Activated CD4-positive, alpha-beta memory T cell treated with anti-CD3 and anti-CD28 coated beads, Interleukin-2, amount 10 ng/mL, durations not matched to agents 7 days and 5 days (primary cell): Measurements from ENCODE around the gene HIPK2. TPM values are rescaled to one million over a fixed set of nuclear protein-coding genes. Genes with fewer than 3 reads are reported as not detected.

Experiments
- CTCF ChIA-PET: fragments of 350-600 bp; sonication (Branson Sonifier 250); formaldehyde crosslinking; loops from one replicate; lab custom pipeline; 2021; ENCODE audit warnings: antibody characterized with exemption, inconsistent platforms; lab: Charles Lee
- POLR2A ChIA-PET: fragments of 350-600 bp; sonication (Branson Sonifier 250); formaldehyde crosslinking; loops from one replicate; lab custom pipeline; 2021; ENCODE audit warnings: antibody characterized with exemption; lab: Charles Lee
- DNase-seq: peaks from one replicate; pipeline ENCODE4 v3.0.0-alpha.2; 2020
- H3K27ac Mint-ChIP-seq: one replicate; pipeline ENCODE4 v1.8.0; 2021; ENCODE audit warnings: mild to moderate bottlenecking, mixed read lengths
- H3K27me3 Mint-ChIP-seq: one replicate; pipeline ENCODE4 v1.8.0; 2021; ENCODE audit warnings: mixed read lengths
- H3K36me3 Mint-ChIP-seq: one replicate; pipeline ENCODE4 v1.8.0; 2021; ENCODE audit warnings: low read depth, mixed read lengths
- H3K4me1 Mint-ChIP-seq: one replicate; pipeline ENCODE4 v1.8.0; 2021; ENCODE audit warnings: mixed read lengths
- H3K4me3 Mint-ChIP-seq: one replicate; pipeline ENCODE4 v1.8.0; 2021; ENCODE audit warnings: mild to moderate bottlenecking, mixed read lengths
- H3K9me3 Mint-ChIP-seq: one replicate; pipeline ENCODE4 v1.8.0; 2021; ENCODE audit warnings: mixed read lengths
- total RNA-seq, 2 experiments: library from RNA; stranded (reverse); gene quantifications; one replicate each; pipeline ENCODE4 v1.2.3, GENCODE V29; 2021

The HIPK2 gene
- total RNA-seq, 2 experiments from 2014 or later: 24.0 to 25.2 TPM

DNA sequence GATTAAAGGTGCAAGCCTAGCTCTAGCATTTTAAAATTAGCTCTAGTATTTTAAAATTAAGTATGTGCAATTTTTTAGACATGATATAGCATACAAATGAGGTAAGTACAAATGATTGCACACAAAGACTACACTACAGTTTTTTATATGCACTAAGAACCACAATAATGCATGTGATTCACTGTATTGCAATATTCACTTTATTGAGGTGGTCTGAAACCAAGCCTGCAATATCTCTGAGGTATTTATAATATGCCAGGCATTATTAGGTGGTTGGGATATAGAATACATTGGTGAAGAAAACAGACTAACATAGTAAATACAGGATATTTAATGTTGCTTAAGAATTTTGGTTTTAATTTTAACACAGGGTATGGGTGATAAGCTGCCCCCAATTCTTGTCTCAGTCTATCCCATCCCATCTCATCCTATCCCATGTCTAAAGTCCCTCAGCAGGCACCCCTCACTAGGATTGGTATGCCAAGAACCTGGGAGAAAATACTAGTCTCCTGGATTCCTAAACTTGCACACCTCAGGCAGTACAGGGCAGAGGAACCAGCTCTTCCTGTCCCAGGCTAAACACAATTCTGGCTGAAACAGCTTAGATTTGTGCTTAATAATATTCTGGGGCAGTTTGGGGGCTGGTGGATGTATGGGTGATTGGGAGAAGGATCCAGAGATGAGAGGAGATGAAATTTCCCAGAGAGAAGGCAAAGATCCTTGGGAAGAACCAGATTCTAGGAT, 90.4 kb downstream of the HIPK2 start:
- H3K4me3 Mint-ChIP-seq: no peak overlapping the region
- CTCF ChIA-PET: interaction anchor here (0.6 kb wide), 1 partner anchor 86 kb away, joined by 3 read pairs; no protein-coding TSS in a partner anchor
- DNase-seq: no peak
- POLR2A ChIA-PET: no interaction called here
- peaks cover 40% of the 10 kb centered on the region for H3K36me3 Mint-ChIP-seq
- H3K9me3 Mint-ChIP-seq: peaks cover 14% of the 10 kb centered on the region
- H3K27ac Mint-ChIP-seq: no peak overlapping the region
- H3K27me3 Mint-ChIP-seq: no peaks in the 10 kb centered on the region
- peaks cover 28% of the 10 kb centered on the region for H3K4me1 Mint-ChIP-seq

- peaks cover 14% of the 10 kb centered on the region for H3K9me3 Mint-ChIP-seq
- ChIA-PET CTCF (interaction anchor here (1.5 to 3.2 kb wide), 3 partner anchors 13 to 184 kb away, joined by 4 to 12 read pairs (median 7); no protein-coding TSS in a partner anchor), POLR2A (interaction anchor here (1.1 to 1.4 kb wide), 2 partner anchors 10 to 37 kb away, joined by 3 read pairs; no protein-coding TSS in a partner anchor)
- peaks cover 22% of the 10 kb centered on the region for H3K36me3 Mint-ChIP-seq
- peaks cover 53% of the 10 kb centered on the region for H3K4me1 Mint-ChIP-seq
- peak overlapping the region; percentile 88 for H3K27ac Mint-ChIP-seq
- DNase-seq: no peak
- H3K4me3 Mint-ChIP-seq: no peak overlapping the region
- H3K27me3 Mint-ChIP-seq: no peaks in the 10 kb centered on the region
Observed at GRCh38 chr7:139683137-139683921, 94.5 kb downstream of the HIPK2 start.

DNA sequence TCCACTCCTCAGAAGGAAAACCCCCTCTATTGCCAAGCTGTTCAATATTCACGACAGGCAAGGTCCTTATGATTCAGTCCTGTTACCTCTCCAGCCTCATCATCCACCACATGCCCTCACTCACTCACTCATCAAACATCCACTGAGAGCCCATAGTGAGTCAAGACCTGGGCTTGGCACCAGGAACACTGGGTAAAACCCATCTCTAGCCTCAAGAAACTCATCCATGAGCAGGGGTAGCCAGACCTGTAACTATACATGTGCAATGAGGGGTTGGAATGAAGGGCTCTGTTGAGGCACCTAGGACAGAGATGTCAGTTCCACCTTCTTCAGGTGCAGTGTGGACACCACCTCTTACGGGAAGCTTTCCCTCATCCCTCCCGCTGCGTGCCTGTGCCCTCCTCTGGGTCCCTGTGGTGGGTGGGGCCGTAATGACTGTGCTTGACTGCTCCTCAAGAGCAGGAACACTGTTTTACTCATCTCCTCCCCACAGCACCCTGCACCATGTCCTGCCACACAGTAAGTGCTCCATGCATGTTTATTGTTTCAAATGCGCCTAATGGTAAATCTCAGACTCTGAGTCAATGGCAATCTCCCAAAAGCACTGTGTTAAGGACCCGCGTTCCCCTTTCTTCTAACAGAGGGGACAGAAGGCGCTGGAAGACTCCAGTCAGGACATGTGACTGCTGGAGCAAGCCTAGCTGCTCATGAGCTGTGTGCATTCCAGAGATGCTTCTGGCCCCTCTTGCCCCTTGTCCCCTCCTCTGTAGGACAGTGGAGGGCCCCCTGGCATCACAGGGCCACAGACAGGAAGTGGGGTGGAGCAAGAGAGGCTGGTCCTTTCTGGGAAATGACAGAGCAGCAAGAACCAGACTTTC, 95.4 kb downstream of the HIPK2 start:
- Mint-ChIP-seq H3K36me3 (peaks cover 20% of the 10 kb centered on the region), H3K9me3 (peaks cover 11% of the 10 kb centered on the region), H3K27ac (peak overlapping the region; percentile 88), H3K4me1 (peaks cover 56% of the 10 kb centered on the region), H3K27me3 (no peaks in the 10 kb centered on the region), H3K4me3 (no peak overlapping the region)
- DNase-seq: peak; percentile 60
- ChIA-PET CTCF (interaction anchor here (1.5 to 3.2 kb wide), 2 partner anchors 36 to 183 kb away, joined by 4 to 12 read pairs; no protein-coding TSS in a partner anchor), POLR2A (interaction anchor here (2.2 kb wide), 1 partner anchor 85 kb away, joined by 11 read pairs; no protein-coding TSS in a partner anchor)

DNA sequence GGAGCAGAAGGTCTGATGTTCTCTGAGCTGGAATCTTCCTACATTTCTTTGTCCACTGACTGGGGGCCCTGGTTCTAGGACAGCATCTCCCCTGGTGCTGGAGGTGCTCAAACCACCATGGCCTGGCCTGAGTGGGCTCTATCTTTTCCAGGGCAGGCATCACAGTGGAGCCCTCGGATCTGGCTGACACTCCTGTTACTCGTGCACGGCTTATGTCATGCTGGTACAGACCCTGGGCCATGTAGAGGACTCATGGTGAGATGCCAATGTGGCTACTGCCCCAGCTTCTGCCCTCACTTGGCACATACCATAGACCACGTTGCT, 96.0 kb downstream of the HIPK2 start:
- H3K27me3 Mint-ChIP-seq: no peaks in the 10 kb centered on the region
- H3K4me3 Mint-ChIP-seq: no peak overlapping the region
- no peak for DNase-seq
- H3K9me3 Mint-ChIP-seq: peaks cover 10% of the 10 kb centered on the region
- peak overlapping the region; percentile 88 for H3K27ac Mint-ChIP-seq
- H3K36me3 Mint-ChIP-seq: peaks cover 19% of the 10 kb centered on the region
- POLR2A ChIA-PET: interaction anchor here (1.1 to 2.2 kb wide), 2 partner anchors 35 to 85 kb away, joined by 3 to 11 read pairs; no protein-coding TSS in a partner anchor
- CTCF ChIA-PET: no interaction called here
- peaks cover 55% of the 10 kb centered on the region for H3K4me1 Mint-ChIP-seq

GRCh38 chr7:139681463-139681755, 96.4 kb downstream of the HIPK2 start:
- peak overlapping the region; percentile 31 for H3K4me3 Mint-ChIP-seq

GRCh38 chr7:139680676-139681462, 96.9 kb downstream of the HIPK2 start:
- H3K4me1 Mint-ChIP-seq: peaks cover 59% of the 10 kb centered on the region
- POLR2A ChIA-PET: interaction anchor here (0.8 to 2.2 kb wide), 8 partner anchors 8 to 236 kb away, joined by 3 to 11 read pairs (median 4); no protein-coding TSS in a partner anchor
- H3K4me3 Mint-ChIP-seq: peak overlapping the region; percentile 31
- H3K36me3 Mint-ChIP-seq: peaks cover 12% of the 10 kb centered on the region
- DNase-seq: peak; percentile 87
- CTCF ChIA-PET: interaction anchor here (1.0 to 1.2 kb wide), 3 partner anchors 12 to 61 kb away, joined by 3 to 5 read pairs (median 4); no protein-coding TSS in a partner anchor
- no peaks in the 10 kb centered on the region for H3K27me3 Mint-ChIP-seq
- peaks cover 3% of the 10 kb centered on the region for H3K9me3 Mint-ChIP-seq
- H3K27ac Mint-ChIP-seq: peak overlapping the region; percentile 88

More at GRCh38 chr7:139681463-139681755, 96.4 kb downstream of the HIPK2 start:
- Mint-ChIP-seq H3K27ac (peak overlapping the region; percentile 88), H3K9me3 (peaks cover 6% of the 10 kb centered on the region), H3K27me3 (no peaks in the 10 kb centered on the region), H3K36me3 (peaks cover 16% of the 10 kb centered on the region), H3K4me1 (peaks cover 54% of the 10 kb centered on the region)
- no peak for DNase-seq
- ChIA-PET POLR2A (interaction anchor here (1.0 to 2.2 kb wide), 6 partner anchors 9 to 96 kb away, joined by 3 to 11 read pairs (median 4); no protein-coding TSS in a partner anchor), CTCF (interaction anchor here (1.0 to 1.2 kb wide), 3 partner anchors 12 to 62 kb away, joined by 3 to 5 read pairs (median 4); no protein-coding TSS in a partner anchor)

DNA sequence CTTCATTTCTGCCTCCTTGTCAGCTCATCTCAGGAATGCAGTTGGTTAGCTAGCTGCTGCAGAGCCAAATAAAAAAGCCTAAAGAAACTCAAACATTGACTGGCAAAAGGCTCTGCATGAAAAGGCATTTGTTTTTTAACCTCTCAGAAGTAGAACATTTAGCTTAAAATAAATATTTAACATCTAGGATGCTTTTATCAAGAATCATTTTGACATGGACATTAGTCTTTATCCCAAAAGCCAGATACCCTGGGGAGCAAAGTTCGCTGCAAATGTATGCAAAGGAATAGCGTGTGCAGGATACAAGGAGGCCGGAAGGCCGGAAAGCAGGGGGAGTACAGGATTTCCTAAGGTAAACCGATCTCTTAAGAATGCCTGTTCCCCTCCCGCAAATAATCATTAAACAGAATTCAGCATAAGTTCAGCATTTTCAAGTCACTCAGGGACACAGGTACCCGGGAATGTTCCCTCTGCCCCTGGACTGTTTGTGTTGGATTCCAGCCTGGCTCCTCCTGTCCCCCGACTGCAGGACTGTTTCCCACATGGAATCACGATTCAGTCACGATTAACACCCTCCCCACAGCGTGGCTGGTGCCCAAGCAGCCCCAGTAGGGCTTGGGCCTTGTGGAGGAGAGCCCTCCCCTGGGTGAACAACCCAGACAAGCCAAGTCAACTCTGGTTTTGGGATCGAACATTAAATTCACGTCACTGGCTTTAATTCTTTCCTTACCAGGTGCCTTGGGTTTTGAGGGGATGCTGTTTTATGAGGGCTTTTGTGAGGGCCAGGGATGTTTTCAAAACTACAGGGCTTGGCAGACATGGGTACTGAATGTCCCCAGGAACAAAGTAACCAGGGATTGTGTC, 97.8 kb downstream of the HIPK2 start:
- no peaks in the 10 kb centered on the region for H3K27me3 Mint-ChIP-seq
- H3K36me3 Mint-ChIP-seq: peaks cover 10% of the 10 kb centered on the region
- ChIA-PET POLR2A (interaction anchor here (0.8 to 2.2 kb wide), 6 partner anchors 8 to 237 kb away, joined by 3 to 11 read pairs (median 4); no protein-coding TSS in a partner anchor), CTCF (interaction anchor here (0.9 to 1.2 kb wide), 4 partner anchors 11 to 61 kb away, joined by 3 to 5 read pairs (median 4); no protein-coding TSS in a partner anchor)
- H3K4me3 Mint-ChIP-seq: no peak overlapping the region
- H3K9me3 Mint-ChIP-seq: no peaks in the 10 kb centered on the region
- DNase-seq: no peak
- peak overlapping the region; percentile 88 for H3K27ac Mint-ChIP-seq
- H3K4me1 Mint-ChIP-seq: peaks cover 68% of the 10 kb centered on the region

GRCh38 chr7:139676390-139676789, 101.4 kb downstream of the HIPK2 start:
- CTCF ChIA-PET: no interaction called here
- Mint-ChIP-seq H3K4me3 (no peak overlapping the region), H3K27ac (no peak overlapping the region), H3K4me1 (peaks cover 53% of the 10 kb centered on the region), H3K36me3 (peaks cover 12% of the 10 kb centered on the region), H3K9me3 (no peaks in the 10 kb centered on the region), H3K27me3 (no peaks in the 10 kb centered on the region)
- POLR2A ChIA-PET: no interaction called here
- DNase-seq: no peak

GRCh38 chr7:139675127-139676125, 102.4 kb downstream of the HIPK2 start:
- no peak overlapping the region for H3K4me3 Mint-ChIP-seq
- CTCF ChIA-PET: no interaction called here
- no peaks in the 10 kb centered on the region for H3K27me3 Mint-ChIP-seq
- H3K27ac Mint-ChIP-seq: peak overlapping the region; percentile 33
- POLR2A ChIA-PET: no interaction called here
- peaks cover 43% of the 10 kb centered on the region for H3K4me1 Mint-ChIP-seq
- no peaks in the 10 kb centered on the region for H3K9me3 Mint-ChIP-seq
- no peak for DNase-seq
- peaks cover 12% of the 10 kb centered on the region for H3K36me3 Mint-ChIP-seq

DNA sequence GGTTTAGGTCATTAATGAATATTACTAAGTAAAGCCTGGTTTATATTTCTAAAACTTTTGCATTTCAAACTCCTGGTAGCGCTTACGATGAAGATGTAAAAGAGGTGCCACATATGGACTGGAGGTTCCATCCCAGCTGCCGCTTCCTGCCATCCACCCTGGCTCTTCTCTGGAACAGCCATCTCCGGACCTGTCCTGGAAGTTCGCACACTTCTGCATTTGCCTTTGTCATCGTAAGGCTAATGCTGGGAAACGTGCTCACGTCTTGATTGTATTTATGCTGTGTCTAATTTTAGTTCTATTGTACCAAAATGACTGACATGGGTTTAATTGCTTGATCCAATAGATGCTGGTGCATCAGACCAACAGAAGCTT, 103.1 kb downstream of the HIPK2 start:
- peaks cover 43% of the 10 kb centered on the region for H3K4me1 Mint-ChIP-seq
- DNase-seq: no peak
- POLR2A ChIA-PET: no interaction called here
- no peaks in the 10 kb centered on the region for H3K9me3 Mint-ChIP-seq
- H3K4me3 Mint-ChIP-seq: no peak overlapping the region
- H3K36me3 Mint-ChIP-seq: peaks cover 12% of the 10 kb centered on the region
- CTCF ChIA-PET: interaction anchor here (0.5 kb wide), 1 partner anchor 73 kb away, joined by 3 read pairs; no protein-coding TSS in a partner anchor
- H3K27me3 Mint-ChIP-seq: no peaks in the 10 kb centered on the region
- H3K27ac Mint-ChIP-seq: peak overlapping the region; percentile 33
